Natural killer cell (primary cell): ENCODE measurements around the gene DOK1. TPM values are rescaled to one million over a fixed set of nuclear protein-coding genes. Genes with fewer than 3 reads are reported as not detected.
A peak's percentile ranks its signal among the peaks of the same experiment; 100 is the strongest.

Source experiments
- ATAC-seq, 3 donors: fragments of 150-1000 bp in 2 of 3; fragments of 200-7000 bp in 1 of 3; cut with Tn5 transposase; 1 replicate in 1 of 3; 2 replicates in 2 of 3; pipeline ENCODE4 v1.10.0; 2021; ENCODE audit warnings: mild to moderate bottlenecking in 2 of 3, moderate library complexity in 2 of 3
- DNase-seq, 2 donors: peaks; one replicate each; pipeline versions ENCODE4 v3.0.0 to v3.0.0-alpha.2; 2013 to 2021; ENCODE audit warnings: mixed read lengths in 1 of 2
- H3K27ac ChIP-seq: one replicate; pipeline ENCODE4 v1.5.1; 2013; ENCODE audit warnings: mild to moderate bottlenecking, low read length
- H3K27me3 ChIP-seq: one replicate; pipeline ENCODE4 v1.6.1; 2013; ENCODE audit warnings: low read length; ENCODE audit not compliant: control insufficient read depth, insufficient read depth
- H3K36me3 ChIP-seq: one replicate; pipeline ENCODE4 v1.6.1; 2013; ENCODE audit warnings: low read length; ENCODE audit not compliant: control insufficient read depth, insufficient read depth
- H3K4me1 ChIP-seq: one replicate; pipeline ENCODE4 v1.6.1; 2013; ENCODE audit warnings: low read length; ENCODE audit not compliant: control insufficient read depth, insufficient read depth
- H3K4me3 ChIP-seq: one replicate; pipeline ENCODE4 v1.5.1; 2013; ENCODE audit warnings: low read length
- H3K9me3 ChIP-seq: one replicate; pipeline ENCODE4 v1.6.1; 2013; ENCODE audit warnings: low read length; ENCODE audit not compliant: control insufficient read depth, insufficient read depth
- H3K27ac Mint-ChIP-seq, 2 donors: one replicate each; pipeline ENCODE4 v1.8.0; 2022; ENCODE audit warnings: mild to moderate bottlenecking in 2 of 2, mixed read lengths in 2 of 2, moderate library complexity in 1 of 2
- H3K27me3 Mint-ChIP-seq, 2 donors: one replicate each; pipeline ENCODE4 v1.8.0; 2022; ENCODE audit warnings: low read depth in 2 of 2, mixed read lengths in 2 of 2
- H3K36me3 Mint-ChIP-seq: one replicate; pipeline ENCODE4 v1.8.0; 2022; ENCODE audit warnings: mixed read lengths
- H3K4me1 Mint-ChIP-seq, 2 donors: one replicate each; pipeline ENCODE4 v1.8.0; 2022; ENCODE audit warnings: mixed read lengths in 2 of 2
- H3K4me3 Mint-ChIP-seq: one replicate; pipeline ENCODE4 v1.8.0; 2022; ENCODE audit warnings: mild to moderate bottlenecking, moderate library complexity, mixed read lengths
- H3K9me3 Mint-ChIP-seq, 2 donors: one replicate each; pipeline ENCODE4 v1.8.0; 2022; ENCODE audit warnings: mixed read lengths in 2 of 2
- WGBS: methylation state at CpG from one replicate; pipeline ENCODE4 v1.1.7; 2013; ENCODE audit warnings: missing lambda C conversion rate; ENCODE audit not compliant: insufficient coverage; 5-methylcytosine and 5-hydroxymethylcytosine counted together
- intact Hi-C: fragments of 100-400 bp; cut with micrococcal nuclease; formaldehyde crosslinking; loops from one replicate; pipeline ENCODE4 v1.14.2; 2022
- total RNA-seq, 4 donors: library from RNA; stranded (reverse); fragments of 120-200 nt in 1 of 4; gene quantifications; one replicate each; pipeline versions ENCODE4 v1.2.3 to v1.2.4, GENCODE V29; 2013 to 2022
- TF ChIP-seq, protein P1 (sequence below): fragments of 200-600 bp; IDR thresholded peaks from one replicate; pipeline ENCODE4 v1.8.0; 2022; ENCODE audit warnings: antibody characterized with exemption

DOK1 gene
- total RNA-seq, 3 donors from 2014 or later (not counting 1 experiment from before 2014, with no cell fraction given): 17.4 to 24.9 (median 23.9) TPM

- intact Hi-C loops: no loop called here
- ATAC-seq: no peak
- no peak overlapping the region for H3K4me3 Mint-ChIP-seq
These were observed 4.3 kb upstream of the DOK1 start for GRCh38 chr2:74550231-74550630.

GRCh38 chr2:74551530-74551929, 3.0 kb upstream of the DOK1 start:
- Mint-ChIP-seq H3K27ac (no peak overlapping the region), H3K4me1 (peaks cover 11 to 30% of the 10 kb centered on the region in 2 donors), H3K36me3 (no peaks in the 10 kb centered on the region), H3K9me3 (no peaks in the 10 kb centered on the region), H3K4me3 (no peak overlapping the region), H3K27me3 (peaks cover 37 to 45% of the 10 kb centered on the region in 2 donors)
- Histone ChIP-seq H3K27me3 (peaks cover 23% of the 10 kb centered on the region), H3K4me3 (no peak overlapping the region), H3K27ac (no peak overlapping the region), H3K36me3 (peaks cover 3% of the 10 kb centered on the region), H3K9me3 (no peaks in the 10 kb centered on the region), H3K4me1 (peaks cover 38% of the 10 kb centered on the region)
- intact Hi-C loops: no loop called here
- ATAC-seq: no peak
- TF ChIP-seq, protein P1, sequence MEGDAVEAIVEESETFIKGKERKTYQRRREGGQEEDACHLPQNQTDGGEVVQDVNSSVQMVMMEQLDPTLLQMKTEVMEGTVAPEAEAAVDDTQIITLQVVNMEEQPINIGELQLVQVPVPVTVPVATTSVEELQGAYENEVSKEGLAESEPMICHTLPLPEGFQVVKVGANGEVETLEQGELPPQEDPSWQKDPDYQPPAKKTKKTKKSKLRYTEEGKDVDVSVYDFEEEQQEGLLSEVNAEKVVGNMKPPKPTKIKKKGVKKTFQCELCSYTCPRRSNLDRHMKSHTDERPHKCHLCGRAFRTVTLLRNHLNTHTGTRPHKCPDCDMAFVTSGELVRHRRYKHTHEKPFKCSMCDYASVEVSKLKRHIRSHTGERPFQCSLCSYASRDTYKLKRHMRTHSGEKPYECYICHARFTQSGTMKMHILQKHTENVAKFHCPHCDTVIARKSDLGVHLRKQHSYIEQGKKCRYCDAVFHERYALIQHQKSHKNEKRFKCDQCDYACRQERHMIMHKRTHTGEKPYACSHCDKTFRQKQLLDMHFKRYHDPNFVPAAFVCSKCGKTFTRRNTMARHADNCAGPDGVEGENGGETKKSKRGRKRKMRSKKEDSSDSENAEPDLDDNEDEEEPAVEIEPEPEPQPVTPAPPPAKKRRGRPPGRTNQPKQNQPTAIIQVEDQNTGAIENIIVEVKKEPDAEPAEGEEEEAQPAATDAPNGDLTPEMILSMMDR: no peak
- no peak for DNase-seq

More at GRCh38 chr2:74550231-74550630, 4.3 kb upstream of the DOK1 start:
- peaks cover 27% of the 10 kb centered on the region for H3K4me1 ChIP-seq
- peaks cover 23% of the 10 kb centered on the region for H3K27me3 ChIP-seq
- H3K9me3 ChIP-seq: no peaks in the 10 kb centered on the region
- no peaks in the 10 kb centered on the region for H3K9me3 Mint-ChIP-seq
- TF ChIP-seq, protein P1: no peak
- H3K4me3 ChIP-seq: no peak overlapping the region
- no peaks in the 10 kb centered on the region for H3K36me3 Mint-ChIP-seq
- no peaks in the 10 kb centered on the region for H3K36me3 ChIP-seq
- peaks cover 45% of the 10 kb centered on the region in 2 donors for H3K27me3 Mint-ChIP-seq
- H3K27ac Mint-ChIP-seq: no peak overlapping the region
- H3K4me1 Mint-ChIP-seq: peaks cover 8 to 17% of the 10 kb centered on the region in 2 donors
- WGBS: 95% methylated on average over 7 of the region's 7 CpGs
- no peak for DNase-seq
- no peak overlapping the region for H3K27ac ChIP-seq

- Mint-ChIP-seq H3K27ac (peak overlapping the region; percentile 2 to 19), H3K9me3 (no peaks in the 10 kb centered on the region), H3K4me3 (peak overlapping the region; percentile 61), H3K4me1 (peaks cover 11 to 36% of the 10 kb centered on the region in 2 donors), H3K27me3 (peaks cover 35 to 41% of the 10 kb centered on the region in 2 donors), H3K36me3 (no peaks in the 10 kb centered on the region)
- H3K4me3 ChIP-seq: no peak overlapping the region
- peaks cover 38% of the 10 kb centered on the region for H3K4me1 ChIP-seq
- ATAC-seq (no peak), DNase-seq (no peak)
- TF ChIP-seq, protein P1: no peak
- H3K36me3 ChIP-seq: peaks cover 6% of the 10 kb centered on the region
- peaks cover 21% of the 10 kb centered on the region for H3K27me3 ChIP-seq
- intact Hi-C loops: no loop called here
- H3K27ac ChIP-seq: no peak overlapping the region
- no peaks in the 10 kb centered on the region for H3K9me3 ChIP-seq
- 67% methylated on average over 21 of the region's 21 CpGs for WGBS
These were observed 2.3 kb upstream of the DOK1 start for GRCh38 chr2:74551942-74552913.
